HG03159 (cell line): ENCODE data around the gene TMEM161A.

Experiments used
- ATAC-seq: cut with Tn5 transposase; IDR thresholded peaks from one replicate; pipeline ENCODE4 v1.9.1; 2021; ENCODE audit warnings: mild to moderate bottlenecking, moderate library complexity; ENCODE audit not compliant: unreplicated experiment

The TMEM161A gene

DNA sequence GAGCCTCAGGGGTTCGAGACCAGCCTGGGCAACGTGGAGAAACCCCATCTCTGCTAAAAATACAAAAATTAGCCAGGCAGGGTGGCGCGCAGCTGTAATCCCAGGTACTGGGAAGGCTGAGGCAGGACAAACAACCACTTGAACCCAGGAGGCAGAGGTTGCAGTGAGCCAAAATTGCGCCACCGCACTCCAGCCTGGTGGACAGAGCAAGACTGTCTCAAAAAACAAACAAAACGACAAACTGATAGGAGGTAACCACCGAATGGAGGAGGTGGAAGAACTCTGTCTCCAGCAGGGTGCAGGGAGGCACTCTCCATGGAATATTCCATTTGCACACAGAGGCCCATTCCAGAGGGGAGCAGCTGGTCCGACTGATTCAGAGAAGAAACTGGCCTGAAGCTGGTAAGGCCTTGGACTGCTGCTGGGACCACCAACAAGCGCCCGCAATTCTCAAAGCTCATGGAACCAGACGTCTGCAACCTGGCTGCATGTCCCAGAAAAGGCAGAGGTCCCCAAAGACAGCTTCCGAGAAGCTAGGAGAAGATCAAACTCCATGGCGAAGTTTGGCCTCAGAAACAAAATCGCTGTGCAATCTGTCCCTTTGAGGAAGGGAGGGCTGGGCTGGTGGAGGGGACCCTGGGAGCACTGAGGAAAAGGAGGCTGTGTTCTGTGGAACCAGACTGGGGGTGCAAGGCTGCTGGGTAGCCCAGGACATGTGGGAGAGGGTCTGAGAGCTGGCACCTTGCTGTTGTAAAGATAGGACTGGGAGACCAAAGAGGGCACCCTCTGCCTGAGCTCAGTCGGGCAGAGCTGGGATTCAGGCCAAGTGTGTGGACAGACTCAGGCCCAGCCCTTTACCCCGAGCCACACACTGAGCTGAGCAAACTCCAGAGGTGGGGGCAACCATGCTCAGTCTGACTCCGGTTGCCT, 39.3 kb downstream of the TMEM161A start:
- no peak for ATAC-seq

GRCh38 chr19:19098084-19098702, 40.1 kb downstream of the TMEM161A start:
- ATAC-seq: no peak

DNA sequence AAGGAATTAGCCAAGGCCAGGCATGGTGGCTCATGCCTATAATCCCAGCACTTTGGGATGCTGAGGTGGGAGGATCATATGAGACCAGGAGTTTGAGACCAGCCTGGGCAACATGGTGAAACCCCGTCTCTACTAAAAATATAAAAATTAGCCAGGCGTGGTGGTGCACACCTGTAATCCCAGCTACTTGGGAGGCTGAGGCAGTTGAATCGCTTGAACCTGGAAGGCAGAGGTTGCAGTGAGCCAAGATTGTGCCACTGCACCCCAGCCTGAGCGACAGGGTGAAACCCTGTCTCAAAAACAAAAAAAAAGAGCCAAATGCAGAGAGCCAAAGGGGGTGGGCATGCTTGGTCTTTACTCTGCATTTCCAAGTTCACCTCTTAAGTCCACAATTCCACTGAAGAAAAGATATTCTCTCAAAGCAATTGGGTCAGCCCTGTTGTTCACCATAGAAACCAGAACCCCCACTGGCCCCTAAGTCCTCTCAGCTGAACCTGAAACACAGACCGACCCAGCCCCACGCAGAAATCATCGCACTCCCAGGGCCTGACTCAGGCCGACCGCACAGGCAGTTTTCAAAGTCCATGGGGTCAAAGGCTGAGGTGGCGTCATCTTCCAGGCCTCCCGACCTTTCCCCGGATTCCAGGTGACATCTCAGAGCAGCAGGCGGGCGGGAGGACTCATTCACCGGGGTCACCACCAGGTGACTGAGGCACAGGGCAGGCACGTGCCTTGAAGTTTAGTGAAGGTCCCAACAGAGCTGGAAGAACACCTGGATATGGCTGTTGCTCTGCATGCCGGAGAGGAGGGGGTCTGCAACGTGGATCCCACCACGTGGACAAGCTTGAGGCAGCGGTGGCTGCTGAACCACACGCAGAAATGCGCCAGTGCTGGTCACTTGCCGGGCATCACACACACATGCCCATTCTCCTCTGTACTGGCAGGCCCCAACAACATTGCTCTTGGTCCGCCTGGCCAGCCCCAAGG, 41.3 kb downstream of the TMEM161A start:
- no peak for ATAC-seq

DNA sequence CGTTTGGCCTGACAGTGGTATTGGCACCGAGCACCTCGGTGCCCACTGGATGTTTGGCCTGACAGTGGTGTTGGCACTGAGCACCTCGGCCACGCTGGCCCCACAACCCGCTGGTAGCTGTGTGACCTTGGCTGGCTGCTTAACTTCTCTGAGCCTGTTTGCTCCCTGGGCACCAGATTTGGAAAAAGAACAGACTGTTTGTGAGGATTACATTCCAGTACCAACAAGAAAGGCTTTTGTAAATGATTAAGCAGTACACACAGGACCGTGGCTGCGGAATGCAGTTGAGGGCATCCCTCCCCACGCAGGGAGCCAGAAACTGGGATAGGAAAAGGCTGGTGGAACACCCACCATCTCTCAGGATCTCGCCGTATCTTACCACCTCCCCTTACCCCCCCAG, 42.6 kb downstream of the TMEM161A start:
- no peak for ATAC-seq

GRCh38 chr19:19094513-19094912, 43.8 kb downstream of the TMEM161A start:
- no peak for ATAC-seq

GRCh38 chr19:19087676-19088075, 50.6 kb downstream of the TMEM161A start:
- no peak for ATAC-seq

DNA sequence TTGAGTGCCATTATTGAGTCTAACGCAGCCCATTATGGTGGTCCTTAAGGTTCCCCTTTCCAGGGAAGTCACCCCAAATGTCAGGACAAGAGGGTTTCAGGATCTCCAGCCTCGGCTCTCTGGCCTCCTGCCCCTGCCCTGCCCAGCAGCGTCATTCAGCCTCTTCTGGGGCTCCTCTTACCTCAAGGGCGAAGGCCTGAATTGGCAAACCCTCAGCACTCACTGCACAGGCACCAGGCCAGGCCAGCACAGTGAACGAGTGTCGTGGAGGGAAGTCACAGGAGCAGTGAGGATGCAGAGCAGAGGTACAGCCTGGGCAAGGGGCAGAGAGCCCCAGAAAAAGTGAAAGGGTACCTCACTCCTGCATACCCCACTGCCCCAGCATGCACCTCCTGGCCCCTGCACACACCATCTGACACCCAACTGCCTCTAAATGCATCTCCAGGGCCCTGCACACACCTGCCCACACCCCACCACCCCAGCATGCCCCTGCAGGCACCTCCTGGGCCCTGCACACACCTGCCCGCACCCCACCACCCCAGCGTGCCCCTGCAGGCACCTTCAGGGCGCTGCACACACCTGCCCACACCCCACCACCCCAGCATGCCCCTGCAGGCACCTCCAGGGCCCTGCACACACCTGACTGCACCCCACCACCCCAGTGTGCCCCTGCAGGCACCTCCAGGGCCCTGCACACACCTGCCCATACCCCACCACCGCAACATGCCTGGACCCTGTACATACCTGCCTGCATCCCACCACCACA, 54.7 kb downstream of the TMEM161A start:
- ATAC-seq: no peak

- no peak for ATAC-seq
These were observed 56.6 kb downstream of the TMEM161A start for GRCh38 chr19:19081642-19082151.

GRCh38 chr19:19079571-19079970, 58.7 kb downstream of the TMEM161A start:
- no peak for ATAC-seq

DNA sequence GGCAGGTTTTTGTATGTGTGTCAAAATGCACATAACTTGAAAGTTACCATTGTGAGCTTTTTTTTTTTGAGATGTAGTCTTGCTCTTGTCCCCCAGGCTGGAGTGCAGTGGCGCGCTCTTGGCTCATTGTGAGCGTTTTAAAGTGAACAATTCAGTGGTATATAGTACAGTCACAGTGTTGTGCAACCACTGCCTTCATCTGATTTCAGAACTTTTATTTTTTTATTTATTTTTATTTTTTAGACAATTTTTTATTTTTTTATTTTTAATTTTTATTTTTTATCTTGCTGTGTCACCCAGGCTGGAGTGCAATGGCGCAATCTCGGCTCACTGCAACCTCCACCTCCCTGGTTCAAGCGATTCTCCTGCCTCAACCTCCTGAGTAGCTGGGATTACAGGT, 59.5 kb downstream of the TMEM161A start:
- no peak for ATAC-seq

GRCh38 chr19:19077103-19077502, 61.2 kb downstream of the TMEM161A start:
- ATAC-seq: no peak

GRCh38 chr19:19076476-19076875, 61.8 kb downstream of the TMEM161A start:
- no peak for ATAC-seq

- ATAC-seq: no peak
These were observed 63.2 kb downstream of the TMEM161A start for GRCh38 chr19:19075126-19075525.

DNA sequence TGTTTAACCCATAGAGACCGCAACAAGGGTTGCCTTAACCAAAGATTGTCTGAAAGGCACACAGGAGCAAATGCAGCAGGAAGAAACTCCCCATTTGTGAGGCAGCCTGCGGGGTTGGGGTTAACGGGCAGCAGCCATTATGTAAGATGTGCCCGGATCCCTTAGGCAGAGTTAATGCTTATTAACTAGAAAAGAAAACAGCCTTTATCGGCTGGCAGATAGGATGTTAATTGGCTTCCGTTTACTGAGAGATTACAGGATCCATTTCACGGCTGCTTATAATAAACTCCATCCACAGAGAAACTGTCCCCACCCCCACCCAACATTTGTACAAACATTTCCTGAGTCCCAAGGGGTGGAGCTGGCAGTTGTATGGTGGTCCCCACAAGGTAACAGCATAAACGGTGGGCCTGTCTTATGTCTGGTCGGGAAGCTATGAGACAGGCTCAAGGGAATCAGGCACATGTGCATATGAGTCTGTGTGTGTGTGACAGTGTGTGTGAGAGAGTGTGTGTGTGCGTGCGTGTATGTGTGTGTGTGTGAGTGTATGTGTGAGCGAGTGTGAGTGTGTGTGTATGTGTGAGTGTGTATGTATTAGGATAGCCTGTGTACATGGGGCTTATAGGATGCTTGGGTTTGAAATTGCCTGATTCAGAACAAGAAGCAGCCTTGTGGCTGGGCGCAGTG, 63.9 kb downstream of the TMEM161A start:
- ATAC-seq: no peak

DNA sequence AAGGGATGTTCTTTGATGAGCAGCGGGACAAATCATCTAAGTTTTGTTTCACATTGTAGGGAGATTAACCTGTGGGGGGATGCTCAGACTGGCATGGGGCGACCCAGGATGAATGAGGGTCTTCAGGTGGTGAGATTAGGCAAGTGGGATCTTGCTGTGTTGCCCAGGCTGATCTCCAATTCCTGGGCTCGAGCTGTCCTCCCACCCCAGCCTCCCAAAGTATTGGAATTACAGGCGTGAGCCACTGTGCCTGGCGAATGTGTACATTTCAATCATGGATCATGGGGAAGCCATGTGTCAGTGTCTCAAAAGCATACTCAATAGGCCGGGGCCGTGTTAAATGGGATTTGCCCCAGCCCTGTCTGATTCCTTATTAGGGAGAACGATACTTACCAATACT, 66.4 kb downstream of the TMEM161A start:
- ATAC-seq: no peak
